ENCODE data around the gene TLE4.

The TLE4 gene

GRCh38 chr9:79571309-79572031, at the start of gene TLE4:
TSS of gene TLE4 (plus strand) at chr9:79571965. CDS start at chr9:79572791, 826 bp downstream.
- H3K4me1 ChIP-seq (ENCODE audit: control insufficient read depth in 1 of 2, insufficient read depth in 1 of 2, low read depth in 1 of 2, low read length in 1 of 2), result peaks cover 58 to 60% of the 10 kb centered on the region in 2 experiments
- peak within 1 kb of the TSS; percentile 99 for H3K27ac ChIP-seq
- peaks cover 10% of the 10 kb centered on the region for H3K27me3 ChIP-seq
- no peaks in the 10 kb centered on the region for H3K9me3 ChIP-seq
- TF ChIP-seq, protein P1, sequence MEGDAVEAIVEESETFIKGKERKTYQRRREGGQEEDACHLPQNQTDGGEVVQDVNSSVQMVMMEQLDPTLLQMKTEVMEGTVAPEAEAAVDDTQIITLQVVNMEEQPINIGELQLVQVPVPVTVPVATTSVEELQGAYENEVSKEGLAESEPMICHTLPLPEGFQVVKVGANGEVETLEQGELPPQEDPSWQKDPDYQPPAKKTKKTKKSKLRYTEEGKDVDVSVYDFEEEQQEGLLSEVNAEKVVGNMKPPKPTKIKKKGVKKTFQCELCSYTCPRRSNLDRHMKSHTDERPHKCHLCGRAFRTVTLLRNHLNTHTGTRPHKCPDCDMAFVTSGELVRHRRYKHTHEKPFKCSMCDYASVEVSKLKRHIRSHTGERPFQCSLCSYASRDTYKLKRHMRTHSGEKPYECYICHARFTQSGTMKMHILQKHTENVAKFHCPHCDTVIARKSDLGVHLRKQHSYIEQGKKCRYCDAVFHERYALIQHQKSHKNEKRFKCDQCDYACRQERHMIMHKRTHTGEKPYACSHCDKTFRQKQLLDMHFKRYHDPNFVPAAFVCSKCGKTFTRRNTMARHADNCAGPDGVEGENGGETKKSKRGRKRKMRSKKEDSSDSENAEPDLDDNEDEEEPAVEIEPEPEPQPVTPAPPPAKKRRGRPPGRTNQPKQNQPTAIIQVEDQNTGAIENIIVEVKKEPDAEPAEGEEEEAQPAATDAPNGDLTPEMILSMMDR (IDR thresholded peaks at IDR 0.05), result no peak
- peak within 1 kb of the TSS; percentile 96 to 97 for H3K4me3 ChIP-seq (ENCODE audit: low read depth in 1 of 2, low read length in 1 of 2)
- peaks cover 13% of the 10 kb centered on the region for H3K36me3 ChIP-seq

DNA sequence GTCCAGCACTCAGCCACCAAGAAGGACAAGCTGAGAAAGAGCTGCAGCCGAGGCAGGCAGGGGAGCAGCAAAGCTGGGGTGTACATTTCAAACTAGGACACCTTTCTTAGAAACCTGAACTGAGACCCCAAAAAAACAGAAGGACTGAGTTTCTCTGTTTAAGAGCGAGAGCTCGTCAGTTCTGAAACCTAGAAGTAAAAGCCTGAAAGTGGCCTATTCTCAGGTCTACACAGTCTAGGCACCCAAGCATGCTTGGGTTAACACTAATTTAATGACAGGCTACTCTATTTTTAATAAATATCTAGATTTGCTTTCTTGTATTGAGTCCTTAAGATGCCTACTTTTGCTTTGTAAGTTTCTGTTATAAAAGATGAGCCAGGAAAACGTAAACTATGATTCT, 49.0 kb upstream of the TLE4 start:
- Histone ChIP-seq H3K4me3 (ENCODE audit: low read depth in 1 of 2, low read length in 1 of 2) (no peak overlapping the region), H3K4me1 (ENCODE audit: control insufficient read depth in 1 of 2, insufficient read depth in 1 of 2, low read depth in 1 of 2, low read length in 1 of 2) (no peaks in the 10 kb centered on the region), H3K27ac (no peak overlapping the region), H3K36me3 (no peaks in the 10 kb centered on the region), H3K9me3 (no peaks in the 10 kb centered on the region), H3K27me3 (no peaks in the 10 kb centered on the region)
- TF ChIP-seq, protein P1 (IDR thresholded peaks at IDR 0.05), result no peak

DNA sequence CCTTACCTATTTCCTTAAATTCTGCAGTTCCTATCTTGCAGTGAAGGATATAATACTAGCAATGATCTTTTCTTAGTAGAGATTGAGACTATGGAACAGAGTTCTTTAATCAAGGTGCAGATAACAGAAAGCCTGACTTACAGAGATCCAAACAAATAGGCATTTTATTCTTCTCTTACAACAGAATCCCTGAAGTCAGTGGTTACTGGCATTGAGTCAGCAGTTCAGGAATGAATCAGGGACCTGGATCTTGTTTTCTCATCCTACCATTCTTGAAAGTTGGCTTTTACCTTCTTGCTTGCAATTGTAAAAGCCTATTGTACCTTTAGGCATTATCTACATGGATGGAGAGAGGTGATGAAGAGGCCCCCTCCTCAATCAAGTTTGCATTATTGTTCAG, 47.5 kb upstream of the TLE4 start:
- no peaks in the 10 kb centered on the region for H3K36me3 ChIP-seq
- H3K27ac ChIP-seq, result no peak overlapping the region
- no peaks in the 10 kb centered on the region for H3K9me3 ChIP-seq
- TF ChIP-seq, protein P1 (IDR thresholded peaks at IDR 0.05), result no peak
- H3K4me1 ChIP-seq (ENCODE audit: control insufficient read depth in 1 of 2, insufficient read depth in 1 of 2, low read depth in 1 of 2, low read length in 1 of 2), result no peaks in the 10 kb centered on the region
- no peaks in the 10 kb centered on the region for H3K27me3 ChIP-seq
- H3K4me3 ChIP-seq (ENCODE audit: low read depth in 1 of 2, low read length in 1 of 2), result no peak overlapping the region

- no peaks in the 10 kb centered on the region for H3K36me3 ChIP-seq
- TF ChIP-seq, protein P1 (IDR thresholded peaks at IDR 0.05), result no peak
- H3K27me3 ChIP-seq, result no peaks in the 10 kb centered on the region
- H3K4me3 ChIP-seq (ENCODE audit: low read depth in 1 of 2, low read length in 1 of 2), result no peak overlapping the region
- no peak overlapping the region for H3K27ac ChIP-seq
- H3K4me1 ChIP-seq (ENCODE audit: control insufficient read depth in 1 of 2, insufficient read depth in 1 of 2, low read depth in 1 of 2, low read length in 1 of 2), result no peaks in the 10 kb centered on the region
- no peaks in the 10 kb centered on the region for H3K9me3 ChIP-seq
Measured at GRCh38 chr9:79526149-79526672, 45.6 kb upstream of the TLE4 start.

DNA sequence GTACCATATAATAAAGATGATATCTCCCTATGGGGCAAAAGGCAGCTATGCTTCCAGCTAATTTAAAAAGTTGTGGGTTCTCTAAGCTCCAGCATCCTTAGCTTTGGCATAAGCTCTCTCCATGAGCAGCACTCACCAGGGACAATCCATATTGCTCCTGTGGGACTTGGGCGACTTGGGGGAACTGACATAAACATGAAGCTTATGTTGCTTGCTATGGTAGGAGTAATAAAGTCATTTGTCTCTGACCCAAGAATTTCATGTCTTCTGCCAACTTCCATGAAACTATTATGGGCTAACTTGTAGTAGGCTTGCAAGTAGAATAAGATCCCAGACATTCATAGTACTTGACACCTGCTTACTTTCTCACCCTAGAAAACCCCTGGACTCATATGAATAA, 36.2 kb upstream of the TLE4 start:
- H3K36me3 ChIP-seq, result no peaks in the 10 kb centered on the region
- H3K27me3 ChIP-seq, result no peaks in the 10 kb centered on the region

More for the DNA sequence above, 36.2 kb upstream of the TLE4 start:
- TF ChIP-seq, protein P1 (IDR thresholded peaks at IDR 0.05), result no peak
- H3K4me3 ChIP-seq (ENCODE audit: low read depth in 1 of 2, low read length in 1 of 2), result no peak overlapping the region
- no peak overlapping the region for H3K27ac ChIP-seq
- no peaks in the 10 kb centered on the region for H3K4me1 ChIP-seq (ENCODE audit: control insufficient read depth in 1 of 2, insufficient read depth in 1 of 2, low read depth in 1 of 2, low read length in 1 of 2)
- no peaks in the 10 kb centered on the region for H3K9me3 ChIP-seq
